Testis (tissue), 2 donors: ENCODE results near the gene CENPP.

Experiments
- POLR2A ChIP-seq: fragments of 450-650 bp; IDR thresholded peaks from one replicate; pipeline ENCODE4 v1.6.1; 2017; ENCODE audit warnings: antibody characterized with exemption, mild to moderate bottlenecking, moderate library complexity
- TF ChIP-seq, protein P1 (sequence below), 3 experiments: fragments of 450-650 bp in 2 of 3; fragments of 200-600 bp in 1 of 3; sonication (generic) in 1 of 3; IDR thresholded peaks; one replicate each; pipeline ENCODE4 v1.5.1; 2016 to 2019; ENCODE audit warnings: antibody characterized with exemption in 3 of 3, mild to moderate bottlenecking in 2 of 3, moderate library complexity in 1 of 3

DNA sequence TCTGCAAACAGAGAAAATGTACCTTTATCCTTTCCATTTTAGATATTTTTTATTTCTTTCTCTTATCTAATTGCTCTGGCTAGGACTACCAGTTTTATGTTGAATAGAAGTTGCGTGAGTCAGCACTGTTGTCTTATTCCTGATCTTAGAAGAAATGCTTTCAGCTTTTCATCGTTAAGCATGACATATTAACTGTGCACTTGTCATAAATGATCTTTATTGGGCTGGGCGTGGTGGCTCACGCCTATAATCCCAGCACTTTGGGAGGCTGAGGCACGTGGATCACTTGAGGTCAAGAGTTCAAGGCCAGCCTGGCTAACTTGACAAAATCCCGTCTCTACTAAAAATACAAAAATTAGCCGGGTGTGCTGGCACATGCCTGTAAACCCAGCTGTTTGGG, 218.2 kb downstream of the CENPP start:
- TF ChIP-seq, protein P1, sequence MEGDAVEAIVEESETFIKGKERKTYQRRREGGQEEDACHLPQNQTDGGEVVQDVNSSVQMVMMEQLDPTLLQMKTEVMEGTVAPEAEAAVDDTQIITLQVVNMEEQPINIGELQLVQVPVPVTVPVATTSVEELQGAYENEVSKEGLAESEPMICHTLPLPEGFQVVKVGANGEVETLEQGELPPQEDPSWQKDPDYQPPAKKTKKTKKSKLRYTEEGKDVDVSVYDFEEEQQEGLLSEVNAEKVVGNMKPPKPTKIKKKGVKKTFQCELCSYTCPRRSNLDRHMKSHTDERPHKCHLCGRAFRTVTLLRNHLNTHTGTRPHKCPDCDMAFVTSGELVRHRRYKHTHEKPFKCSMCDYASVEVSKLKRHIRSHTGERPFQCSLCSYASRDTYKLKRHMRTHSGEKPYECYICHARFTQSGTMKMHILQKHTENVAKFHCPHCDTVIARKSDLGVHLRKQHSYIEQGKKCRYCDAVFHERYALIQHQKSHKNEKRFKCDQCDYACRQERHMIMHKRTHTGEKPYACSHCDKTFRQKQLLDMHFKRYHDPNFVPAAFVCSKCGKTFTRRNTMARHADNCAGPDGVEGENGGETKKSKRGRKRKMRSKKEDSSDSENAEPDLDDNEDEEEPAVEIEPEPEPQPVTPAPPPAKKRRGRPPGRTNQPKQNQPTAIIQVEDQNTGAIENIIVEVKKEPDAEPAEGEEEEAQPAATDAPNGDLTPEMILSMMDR (IDR thresholded peaks at IDR 0.05) = no peak
- TF ChIP-seq POLR2A = no peak
